HEK293T (cell line): ENCODE data around the gene KRTAP10-7.

Source experiments
- BHLHE40 ChIP-seq: fragments of 450-650 bp; IDR thresholded peaks from 2 replicates; pipeline ENCODE4 v1.6.1; 2016; ENCODE audit warnings: mild to moderate bottlenecking, moderate library complexity, borderline replicate concordance
- FOXA1 ChIP-seq: fragments of 450-650 bp; IDR thresholded peaks from 2 replicates; pipeline ENCODE4 v1.6.1; 2016; ENCODE audit warnings: mild to moderate bottlenecking
- FOXK2 ChIP-seq: fragments of 450-650 bp; IDR thresholded peaks from 2 replicates; pipeline ENCODE4 v1.6.1; 2016; ENCODE audit warnings: mild to moderate bottlenecking
- HDGF ChIP-seq: fragments of 450-650 bp; IDR thresholded peaks from 2 replicates; pipeline ENCODE4 v1.6.1; 2017; ENCODE audit warnings: antibody characterized with exemption, borderline replicate concordance
- NFRKB ChIP-seq: fragments of 450-650 bp; IDR thresholded peaks from 2 replicates; pipeline ENCODE4 v1.6.1; 2016; ENCODE audit warnings: mild to moderate bottlenecking, moderate library complexity
- PKNOX1 ChIP-seq: fragments of 450-650 bp; IDR thresholded peaks from 2 replicates; pipeline ENCODE4 v1.6.1; 2016
- SP1 ChIP-seq: fragments of 450-650 bp; IDR thresholded peaks from 2 replicates; pipeline ENCODE4 v1.6.1; 2017
- SUZ12 ChIP-seq: fragments of 450-650 bp; IDR thresholded peaks from 2 replicates; pipeline ENCODE4 v1.6.1; 2016; ENCODE audit warnings: mild to moderate bottlenecking

- no peak for TF ChIP-seq NFRKB
- no peak for TF ChIP-seq FOXA1
- TF ChIP-seq BHLHE40: no peak
- no peak for TF ChIP-seq PKNOX1
- no peak for TF ChIP-seq SUZ12
- no peak for TF ChIP-seq SP1
- no peak for TF ChIP-seq FOXK2
- TF ChIP-seq HDGF: no peak
Observed at GRCh38 chr21:44569861-44570517, 30.4 kb upstream of the KRTAP10-7 start.
